Cardiac muscle cell (in vitro differentiated cells and primary cell): ENCODE measurements around the gene BEX4. TPM values are rescaled to one million over a fixed set of nuclear protein-coding genes. Genes with fewer than 3 reads are reported as not detected.
"Not testable (repeated sequence)": the region's sequence is repeated elsewhere in the genome, so short reads cannot be mapped to it uniquely, and the experiment has no call there.

Experiments
- DNase-seq, 2 donors: peaks; one replicate each; pipeline versions ENCODE4 v3.0.0 to v3.0.0-alpha.2; 2010 to 2017; ENCODE audit warnings: low read depth in 1 of 2, low spot score in 1 of 2
- H3K27ac ChIP-seq: fragments of 200-600 bp; sonication (generic); 2 replicates; pipeline ENCODE4 v1.5.1; 2016
- H3K27me3 ChIP-seq: fragments of 200-600 bp; sonication (generic); 2 replicates; pipeline ENCODE4 v1.6.0; 2016; ENCODE audit warnings: control low read depth
- H3K36me3 ChIP-seq: fragments of 200-600 bp; sonication (generic); 2 replicates; pipeline ENCODE4 v1.5.1; 2016; ENCODE audit warnings: control low read depth
- H3K4me1 ChIP-seq: fragments of 200-600 bp; sonication (generic); 2 replicates; pipeline ENCODE4 v1.8.1; 2017; ENCODE audit warnings: low read depth, mild to moderate bottlenecking, mixed run types
- H3K4me3 ChIP-seq: fragments of 200-600 bp; sonication (generic); 2 replicates; pipeline ENCODE4 v1.5.1; 2016; ENCODE audit warnings: mild to moderate bottlenecking
- H3K9me3 ChIP-seq: fragments of 200-600 bp; sonication (generic); 2 replicates; pipeline ENCODE4 v1.5.1; 2017; ENCODE audit warnings: low read depth, mild to moderate bottlenecking, control low read depth
- polyA plus RNA-seq: library from polyadenylated mRNA; unstranded; fragments of >200 nt; fragmentation: Nextera tagmentation; extraction: Ambion mirVana; gene quantifications from 2 replicates; pipeline ENCODE4 v1.2.1, GENCODE V29; 2016
- total RNA-seq: library from RNA; depleted of rRNA; stranded (reverse); fragments of >200 nt; gene quantifications from 2 replicates; pipeline ENCODE4 v1.2.3, GENCODE V29; 2016
- TF ChIP-seq, protein P1 (sequence below): IDR thresholded peaks from 2 replicates; pipeline ENCODE4 v1.5.1; 2012; ENCODE audit warnings: low read depth, mild to moderate bottlenecking, low read length

The BEX4 gene, protein sequence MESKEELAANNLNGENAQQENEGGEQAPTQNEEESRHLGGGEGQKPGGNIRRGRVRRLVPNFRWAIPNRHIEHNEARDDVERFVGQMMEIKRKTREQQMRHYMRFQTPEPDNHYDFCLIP
- total RNA-seq (244 and 245 TPM in 2 replicates), polyA plus RNA-seq (577 and 588 TPM in 2 replicates)

DNA sequence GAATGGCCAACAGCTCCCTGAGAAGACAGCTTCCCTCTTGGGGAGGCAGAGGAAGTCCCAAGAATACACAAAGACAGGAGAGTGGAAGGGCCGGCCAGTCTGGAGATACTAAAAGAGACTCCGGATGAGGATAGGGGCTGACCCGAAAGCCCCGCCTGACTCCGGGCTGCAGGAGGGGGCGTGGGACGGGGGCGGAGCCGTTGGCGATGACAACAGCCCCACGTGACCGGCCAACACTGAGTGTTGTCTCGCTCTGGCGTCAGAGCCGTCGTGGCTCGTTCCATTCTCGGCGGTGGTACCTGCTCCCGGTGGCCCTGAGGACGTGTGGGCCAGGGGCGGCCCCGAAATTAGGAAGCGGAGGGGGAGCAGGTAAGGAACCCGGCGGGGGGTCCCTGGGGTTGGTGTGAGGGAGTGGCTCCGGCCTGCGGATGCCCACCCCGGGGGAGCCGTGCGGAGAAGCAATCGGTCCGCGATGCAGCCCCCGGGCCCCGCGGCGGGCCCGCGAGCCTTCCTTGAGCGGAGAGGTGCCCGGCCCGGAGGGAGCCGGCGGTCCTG lies at the start of gene BEX4:
Gene BEX4, plus strand, starts transcription at position 239 of the 555 bp plus-strand sequence. CDS start 1,046 bp downstream, outside the sequence.
- H3K9me3 ChIP-seq: no peaks in the 10 kb centered on the region
- H3K27ac ChIP-seq: peak within 1 kb of the TSS; percentile 99
- peaks cover 12% of the 10 kb centered on the region for H3K4me1 ChIP-seq
- peak; percentile 77 to 95 for DNase-seq
- peak within 1 kb of the TSS; percentile 99 for H3K4me3 ChIP-seq
- H3K36me3 ChIP-seq: no peaks in the 10 kb centered on the region
- H3K27me3 ChIP-seq: no peaks in the 10 kb centered on the region
- TF ChIP-seq, protein P1, sequence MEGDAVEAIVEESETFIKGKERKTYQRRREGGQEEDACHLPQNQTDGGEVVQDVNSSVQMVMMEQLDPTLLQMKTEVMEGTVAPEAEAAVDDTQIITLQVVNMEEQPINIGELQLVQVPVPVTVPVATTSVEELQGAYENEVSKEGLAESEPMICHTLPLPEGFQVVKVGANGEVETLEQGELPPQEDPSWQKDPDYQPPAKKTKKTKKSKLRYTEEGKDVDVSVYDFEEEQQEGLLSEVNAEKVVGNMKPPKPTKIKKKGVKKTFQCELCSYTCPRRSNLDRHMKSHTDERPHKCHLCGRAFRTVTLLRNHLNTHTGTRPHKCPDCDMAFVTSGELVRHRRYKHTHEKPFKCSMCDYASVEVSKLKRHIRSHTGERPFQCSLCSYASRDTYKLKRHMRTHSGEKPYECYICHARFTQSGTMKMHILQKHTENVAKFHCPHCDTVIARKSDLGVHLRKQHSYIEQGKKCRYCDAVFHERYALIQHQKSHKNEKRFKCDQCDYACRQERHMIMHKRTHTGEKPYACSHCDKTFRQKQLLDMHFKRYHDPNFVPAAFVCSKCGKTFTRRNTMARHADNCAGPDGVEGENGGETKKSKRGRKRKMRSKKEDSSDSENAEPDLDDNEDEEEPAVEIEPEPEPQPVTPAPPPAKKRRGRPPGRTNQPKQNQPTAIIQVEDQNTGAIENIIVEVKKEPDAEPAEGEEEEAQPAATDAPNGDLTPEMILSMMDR: no peak

DNA sequence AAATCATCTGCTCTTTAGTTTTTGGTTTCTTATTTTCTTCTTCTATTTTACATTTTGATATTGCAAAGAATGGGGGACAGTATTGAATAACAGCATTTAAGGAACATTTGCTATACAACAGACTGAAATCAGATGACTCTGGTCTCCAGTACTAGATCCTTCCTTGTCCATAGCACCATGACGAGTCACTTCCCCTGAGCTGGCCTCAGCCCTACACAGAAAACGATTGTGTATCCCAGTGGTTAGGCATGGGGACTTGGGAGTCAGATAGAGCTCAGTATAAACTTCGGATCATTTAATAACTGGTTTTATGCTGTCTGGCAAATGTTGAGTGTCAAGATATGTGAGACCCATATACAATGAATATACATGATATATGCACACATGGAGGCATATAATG lies 44.7 kb upstream of the BEX4 start:
- H3K27me3 ChIP-seq: no peaks in the 10 kb centered on the region
- H3K4me3 ChIP-seq: no peak overlapping the region
- H3K36me3 ChIP-seq: no peaks in the 10 kb centered on the region
- no peaks in the 10 kb centered on the region for H3K9me3 ChIP-seq
- TF ChIP-seq, protein P1: no peak
- no peaks in the 10 kb centered on the region for H3K4me1 ChIP-seq
- no peak overlapping the region for H3K27ac ChIP-seq
- no peak for DNase-seq

DNA sequence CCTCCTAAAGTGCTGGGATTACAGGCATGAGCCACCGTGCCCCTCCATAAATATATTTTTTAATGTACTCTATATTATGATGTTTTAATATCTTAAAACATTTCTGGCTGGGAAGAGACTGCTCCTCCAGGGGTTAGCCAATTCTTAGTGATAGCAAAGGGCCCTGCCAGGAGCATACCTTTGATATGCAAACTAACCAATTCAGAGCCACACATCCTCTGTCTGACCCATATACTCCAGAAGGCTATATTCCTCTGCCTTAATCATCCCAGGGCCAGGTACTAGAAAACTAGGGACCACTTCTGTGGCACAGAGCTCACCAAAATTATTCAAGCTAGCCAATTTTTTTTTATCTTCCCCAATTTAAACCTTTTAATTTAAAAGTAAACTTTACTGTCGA lies 43.6 kb upstream of the BEX4 start:
- H3K9me3 ChIP-seq: no peaks in the 10 kb centered on the region
- H3K36me3 ChIP-seq: no peaks in the 10 kb centered on the region
- H3K27me3 ChIP-seq: no peaks in the 10 kb centered on the region
- no peak for DNase-seq
- no peak overlapping the region for H3K27ac ChIP-seq
- TF ChIP-seq, protein P1: no peak
- H3K4me1 ChIP-seq: no peaks in the 10 kb centered on the region
- no peak overlapping the region for H3K4me3 ChIP-seq

DNA sequence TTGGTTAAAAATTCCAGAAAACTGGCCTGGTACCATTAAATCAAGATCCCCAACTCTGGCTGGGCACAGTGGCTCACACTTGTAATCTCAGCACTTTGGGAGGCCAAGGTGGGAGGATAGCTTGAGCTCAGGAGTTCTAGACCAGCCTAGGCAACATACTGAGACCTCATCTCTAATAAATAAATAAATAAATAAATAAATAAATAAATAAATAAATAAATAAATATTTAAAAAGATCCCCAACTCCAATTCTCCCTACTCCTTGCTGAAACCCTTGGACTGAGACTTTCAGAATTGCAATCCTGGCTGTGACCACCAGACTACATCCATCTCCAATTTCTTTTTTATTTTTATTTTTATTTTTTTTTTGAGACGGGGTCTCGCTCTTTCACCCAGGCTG lies 39.7 kb upstream of the BEX4 start:
- H3K9me3 ChIP-seq, H3K4me3 ChIP-seq, DNase-seq, H3K27ac ChIP-seq, H3K4me1 ChIP-seq, H3K36me3 ChIP-seq, H3K27me3 ChIP-seq: not testable (repeated sequence)

DNA sequence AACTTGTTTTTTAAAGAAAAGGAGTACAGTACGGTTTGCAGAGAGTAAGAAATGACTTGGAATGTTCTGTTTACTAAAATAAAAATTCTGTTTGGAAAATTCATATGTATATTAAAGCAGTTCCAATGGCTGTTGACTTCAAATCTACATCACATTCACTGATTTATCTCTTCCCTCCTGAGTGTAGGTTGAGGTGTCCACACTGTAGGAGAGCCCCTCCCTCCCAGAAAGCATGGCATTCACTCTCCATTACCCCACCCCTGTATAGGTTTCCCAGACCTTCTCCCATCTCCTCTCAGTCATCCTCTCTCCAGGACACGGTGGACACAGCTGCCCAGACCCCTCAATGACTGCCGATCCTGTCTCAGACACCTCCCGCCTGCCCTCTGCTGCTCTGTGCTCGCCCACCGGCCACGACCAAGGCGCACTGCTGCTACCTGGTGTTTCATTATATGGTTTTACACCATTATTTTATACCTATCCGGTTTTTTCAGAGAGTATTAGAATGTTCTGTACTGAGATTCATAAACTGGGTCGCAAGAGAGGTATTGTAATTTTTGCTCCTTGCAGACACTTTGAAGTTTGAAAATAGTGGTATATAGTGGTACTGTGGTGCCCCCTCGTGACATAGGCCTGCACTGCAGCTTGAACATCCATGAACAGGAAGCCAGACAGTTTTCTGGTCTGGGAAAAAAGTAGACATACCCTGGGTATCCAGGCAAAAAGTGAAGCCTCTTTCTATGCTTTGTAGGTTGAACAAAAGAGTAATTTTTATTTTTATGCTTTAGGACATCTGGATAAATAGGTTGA lies 38.8 kb upstream of the BEX4 start:
- DNase-seq: peak; percentile 63 to 64
- no peaks in the 10 kb centered on the region for H3K27me3 ChIP-seq
- TF ChIP-seq, protein P1: peak; percentile 76
- no peaks in the 10 kb centered on the region for H3K36me3 ChIP-seq
- no peak overlapping the region for H3K4me3 ChIP-seq
- H3K27ac ChIP-seq: no peak overlapping the region
- H3K4me1 ChIP-seq: no peaks in the 10 kb centered on the region
- H3K9me3 ChIP-seq: no peaks in the 10 kb centered on the region

DNA sequence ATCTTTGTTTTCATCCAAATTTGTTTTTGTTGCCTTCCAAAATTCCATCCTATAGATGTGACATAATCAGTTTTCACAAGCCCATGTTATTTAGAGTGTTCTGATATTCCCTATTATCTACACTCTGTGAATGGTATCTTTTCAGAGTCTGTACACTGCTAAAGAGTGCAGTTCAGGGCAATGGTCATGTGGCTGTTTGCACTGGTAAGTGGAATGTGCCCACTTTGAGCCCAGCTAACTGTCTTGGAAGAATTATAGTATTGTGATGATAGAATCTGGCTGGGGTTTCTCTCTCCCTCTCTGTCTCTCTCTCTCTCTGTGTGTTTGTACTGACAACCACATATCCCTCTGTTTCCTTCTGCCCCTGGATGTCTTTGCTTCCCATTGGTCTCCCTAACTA lies 37.4 kb upstream of the BEX4 start:
- Histone ChIP-seq H3K27me3 (no peaks in the 10 kb centered on the region), H3K9me3 (no peaks in the 10 kb centered on the region), H3K4me3 (no peak overlapping the region), H3K36me3 (no peaks in the 10 kb centered on the region), H3K27ac (no peak overlapping the region), H3K4me1 (no peaks in the 10 kb centered on the region)
- DNase-seq: no peak
- TF ChIP-seq, protein P1: no peak
